DOHH2 (cell line): Measurements from ENCODE around the gene GABRB1.

Experiments
- H3F3A ChIP-seq: fragments of 200-600 bp; sonication (generic), shearing (Covaris generic); 2 replicates; pipeline ENCODE4 v1.6.0; 2016; ENCODE audit warnings: antibody characterized with exemption, mild to moderate bottlenecking; ENCODE audit not compliant: control insufficient read depth, insufficient read depth
- H3K27ac ChIP-seq: fragments of 200-600 bp; sonication (generic); 2 replicates; pipeline ENCODE4 v1.5.1; 2014; ENCODE audit warnings: low read depth, mild to moderate bottlenecking, low read length, moderate library complexity
- H3K27me3 ChIP-seq: fragments of 200-600 bp; sonication (generic); 2 replicates; pipeline ENCODE4 v1.6.1; 2014; ENCODE audit warnings: mild to moderate bottlenecking, low read length, mixed read lengths; ENCODE audit not compliant: control insufficient read depth
- H3K36me3 ChIP-seq: fragments of 200-600 bp; sonication (generic); 2 replicates; pipeline ENCODE4 v1.6.1; 2014; ENCODE audit warnings: mild to moderate bottlenecking, low read length, moderate library complexity, mixed read lengths; ENCODE audit not compliant: control insufficient read depth
- H3K4me1 ChIP-seq: fragments of 200-600 bp; sonication (generic); 2 replicates; pipeline ENCODE4 v1.6.1; 2014; ENCODE audit warnings: mild to moderate bottlenecking, low read length, mixed read lengths; ENCODE audit not compliant: control insufficient read depth
- H3K4me2 ChIP-seq: fragments of 200-600 bp; sonication (generic); 2 replicates; pipeline ENCODE4 v1.6.0; 2014; ENCODE audit warnings: mild to moderate bottlenecking, low read length, moderate library complexity
- H3K4me3 ChIP-seq: fragments of 200-600 bp; sonication (generic); 2 replicates; pipeline ENCODE4 v1.5.1; 2014; ENCODE audit warnings: mild to moderate bottlenecking, low read length, mixed read lengths
- H3K79me2 ChIP-seq: fragments of 200-600 bp; sonication (generic); 2 replicates; pipeline ENCODE4 v1.6.1; 2014; ENCODE audit warnings: mild to moderate bottlenecking, low read length, mixed read lengths; ENCODE audit not compliant: control insufficient read depth
- H3K9me2 ChIP-seq: fragments of 200-600 bp; sonication (generic); replicated peaks from 2 replicates; pipeline ENCODE4 v1.6.1; 2014; ENCODE audit warnings: mild to moderate bottlenecking, low read length, mixed read lengths; ENCODE audit not compliant: control insufficient read depth
- H3K9me3 ChIP-seq: fragments of 200-600 bp; sonication (generic); 2 replicates; pipeline ENCODE4 v1.6.1; 2014; ENCODE audit warnings: antibody characterized with exemption, low read length, mixed read lengths; ENCODE audit not compliant: control insufficient read depth, insufficient read depth
- H4K20me1 ChIP-seq: fragments of 200-600 bp; sonication (generic); 2 replicates; pipeline ENCODE4 v1.6.0; 2014; ENCODE audit warnings: low read depth, mild to moderate bottlenecking, antibody characterized with exemption, low read length, moderate library complexity; ENCODE audit not compliant: control insufficient read depth, insufficient read depth
- EZH2phosphoT487 ChIP-seq: fragments of 200-600 bp; sonication (generic); IDR thresholded peaks from 2 replicates; pipeline ENCODE4 v1.6.1; 2017; ENCODE audit warnings: borderline replicate concordance, mild to moderate bottlenecking, antibody characterized with exemption, low read length, moderate library complexity, mixed read lengths
- TF ChIP-seq, protein P1 (sequence below): fragments of 200-600 bp; sonication (generic); IDR thresholded peaks from one replicate; pipeline ENCODE4 v1.5.1; 2014; ENCODE audit warnings: antibody characterized with exemption, mild to moderate bottlenecking, low read depth, low read length; ENCODE audit not compliant: poor library complexity, severe bottlenecking

The GABRB1 gene

GRCh38 chr4:47120783-47121182 lies 89.4 kb downstream of the GABRB1 start:
- Histone ChIP-seq H3K36me3 (no peaks in the 10 kb centered on the region), H3K79me2 (no peaks in the 10 kb centered on the region), H3K9me3 (no peaks in the 10 kb centered on the region), H3K4me3 (no peak overlapping the region), H3K4me2 (no peak overlapping the region), H3K4me1 (peaks cover 3% of the 10 kb centered on the region; the same call in 1 of the 2 replicates), H3K9me2 (no peaks in the 10 kb centered on the region), H3K27me3 (no peaks in the 10 kb centered on the region; the same call in 1 of the 2 replicates), H4K20me1 (no peaks in the 10 kb centered on the region), H3K27ac (no peak overlapping the region), H3F3A (no peaks in the 10 kb centered on the region)
- TF ChIP-seq, protein P1, sequence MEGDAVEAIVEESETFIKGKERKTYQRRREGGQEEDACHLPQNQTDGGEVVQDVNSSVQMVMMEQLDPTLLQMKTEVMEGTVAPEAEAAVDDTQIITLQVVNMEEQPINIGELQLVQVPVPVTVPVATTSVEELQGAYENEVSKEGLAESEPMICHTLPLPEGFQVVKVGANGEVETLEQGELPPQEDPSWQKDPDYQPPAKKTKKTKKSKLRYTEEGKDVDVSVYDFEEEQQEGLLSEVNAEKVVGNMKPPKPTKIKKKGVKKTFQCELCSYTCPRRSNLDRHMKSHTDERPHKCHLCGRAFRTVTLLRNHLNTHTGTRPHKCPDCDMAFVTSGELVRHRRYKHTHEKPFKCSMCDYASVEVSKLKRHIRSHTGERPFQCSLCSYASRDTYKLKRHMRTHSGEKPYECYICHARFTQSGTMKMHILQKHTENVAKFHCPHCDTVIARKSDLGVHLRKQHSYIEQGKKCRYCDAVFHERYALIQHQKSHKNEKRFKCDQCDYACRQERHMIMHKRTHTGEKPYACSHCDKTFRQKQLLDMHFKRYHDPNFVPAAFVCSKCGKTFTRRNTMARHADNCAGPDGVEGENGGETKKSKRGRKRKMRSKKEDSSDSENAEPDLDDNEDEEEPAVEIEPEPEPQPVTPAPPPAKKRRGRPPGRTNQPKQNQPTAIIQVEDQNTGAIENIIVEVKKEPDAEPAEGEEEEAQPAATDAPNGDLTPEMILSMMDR: no peak
- no peak for TF ChIP-seq EZH2phosphoT487

DNA sequence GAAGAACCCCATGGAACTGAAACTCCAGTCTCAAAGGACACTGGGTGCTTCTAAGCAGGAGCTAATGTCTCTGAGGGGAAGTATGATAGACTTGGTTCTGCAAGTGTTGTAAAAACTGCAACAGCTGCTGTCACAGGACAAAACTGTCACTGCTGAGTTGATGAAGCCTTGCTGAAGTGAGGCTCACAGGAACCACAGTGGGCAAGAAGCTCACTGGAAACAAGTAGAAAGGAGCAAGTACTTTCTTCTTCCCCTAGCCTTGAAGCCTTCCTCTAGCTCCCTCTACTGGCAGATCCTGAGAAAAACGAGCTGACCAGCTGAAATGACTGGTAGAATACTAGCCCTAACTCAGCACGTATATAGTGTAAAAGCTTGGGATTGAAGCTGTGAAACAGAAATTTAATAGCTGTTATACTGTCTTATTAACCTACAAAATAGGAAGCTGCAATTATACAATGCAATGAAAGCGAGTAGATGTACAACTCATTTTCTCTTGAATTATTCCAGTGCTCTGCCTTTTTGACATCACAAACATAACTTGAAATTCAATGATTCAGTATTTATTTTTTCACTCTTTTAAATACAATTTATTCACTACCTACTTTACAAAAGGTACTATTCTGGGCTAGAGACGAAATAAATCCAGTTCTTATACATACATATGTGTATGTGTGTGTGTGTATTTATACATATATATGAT lies 91.4 kb downstream of the GABRB1 start:
- Histone ChIP-seq H3K36me3 (no peaks in the 10 kb centered on the region), H3K79me2 (no peaks in the 10 kb centered on the region), H3K9me3 (no peaks in the 10 kb centered on the region), H3K4me2 (no peak overlapping the region), H3K9me2 (no peaks in the 10 kb centered on the region), H3F3A (no peaks in the 10 kb centered on the region), H4K20me1 (no peaks in the 10 kb centered on the region), H3K27ac (no peak overlapping the region), H3K4me3 (no peak overlapping the region), H3K27me3 (no peaks in the 10 kb centered on the region; the same call in 1 of the 2 replicates), H3K4me1 (peaks cover 3% of the 10 kb centered on the region; the same call in 1 of the 2 replicates)
- TF ChIP-seq, protein P1: peak; percentile 82
- TF ChIP-seq EZH2phosphoT487: no peak

DNA sequence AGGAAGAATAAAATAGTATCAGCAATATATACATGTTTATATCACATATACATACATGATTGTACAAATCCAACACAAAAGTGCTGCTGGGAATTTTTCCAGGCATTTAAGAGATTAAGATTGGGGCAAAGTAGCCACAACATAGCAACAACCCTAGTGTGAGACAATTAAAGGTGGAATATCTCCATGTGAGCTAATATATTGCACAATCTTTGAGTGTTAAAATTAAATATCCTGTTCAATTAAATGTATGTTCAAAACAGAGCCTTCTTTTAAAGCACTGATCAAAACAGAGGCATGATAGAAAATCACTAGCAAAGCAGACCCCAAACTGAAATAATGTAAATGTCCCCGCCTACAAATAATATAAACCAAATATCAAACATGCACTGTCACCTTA lies 97.6 kb downstream of the GABRB1 start:
- H4K20me1 ChIP-seq: no peaks in the 10 kb centered on the region
- H3K79me2 ChIP-seq: no peaks in the 10 kb centered on the region
- no peak overlapping the region for H3K4me3 ChIP-seq
- peaks cover 3% of the 10 kb centered on the region; the same call in 1 of the 2 replicates for H3K4me1 ChIP-seq
- H3K9me2 ChIP-seq: no peaks in the 10 kb centered on the region
- peaks cover 4% of the 10 kb centered on the region; the same call in 1 of the 2 replicates for H3K27me3 ChIP-seq
- no peaks in the 10 kb centered on the region for H3K36me3 ChIP-seq
- no peaks in the 10 kb centered on the region for H3F3A ChIP-seq
- H3K9me3 ChIP-seq: no peaks in the 10 kb centered on the region
- H3K4me2 ChIP-seq: no peak overlapping the region
- no peak overlapping the region for H3K27ac ChIP-seq
- TF ChIP-seq, protein P1: no peak
- TF ChIP-seq EZH2phosphoT487: no peak
